LNCaP clone FGC (cell line): ENCODE measurements around the gene AATK.

ENCODE experiments used
- DNase-seq: peaks from one replicate; pipeline ENCODE4 v3.0.0-alpha.2; 2011; ENCODE audit warnings: low read depth
- H3K4me3 ChIP-seq: 2 replicates; pipeline ENCODE4 v1.5.1; 2011; ENCODE audit warnings: mild to moderate bottlenecking, low read depth, low read length, control low read depth
- TF ChIP-seq, protein P1 (sequence below): IDR thresholded peaks from 2 replicates; pipeline ENCODE4 v1.5.1; 2012; ENCODE audit warnings: mild to moderate bottlenecking; ENCODE audit not compliant: control insufficient read depth, insufficient read depth; ENCODE audit errors: extremely low read depth

AATK gene

DNA sequence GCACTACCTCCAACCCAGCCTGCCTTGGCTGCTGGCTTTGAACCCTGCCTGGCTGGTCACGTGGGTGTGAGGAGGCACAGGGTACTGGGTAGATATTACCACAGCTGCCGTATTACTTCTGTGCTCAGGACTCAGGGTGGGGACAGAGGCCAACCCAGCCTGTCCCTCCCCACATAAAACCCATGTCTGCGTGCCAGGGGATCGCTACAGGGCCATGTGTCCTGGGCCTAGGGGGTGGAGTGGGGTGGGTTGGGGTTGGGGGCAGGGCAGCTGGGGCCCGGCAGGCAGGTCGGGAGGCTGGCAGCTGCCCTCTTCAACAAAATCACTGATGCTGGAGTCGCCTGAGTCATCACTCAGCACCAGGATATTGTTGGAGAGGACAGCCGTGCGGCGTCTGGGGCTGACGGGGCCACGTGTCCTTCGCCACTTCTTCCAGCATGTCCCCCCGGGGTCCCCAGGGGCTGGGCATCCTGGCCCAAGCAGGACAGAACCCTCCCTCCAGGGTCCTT, 40.4 kb downstream of the AATK start:
- TF ChIP-seq, protein P1, sequence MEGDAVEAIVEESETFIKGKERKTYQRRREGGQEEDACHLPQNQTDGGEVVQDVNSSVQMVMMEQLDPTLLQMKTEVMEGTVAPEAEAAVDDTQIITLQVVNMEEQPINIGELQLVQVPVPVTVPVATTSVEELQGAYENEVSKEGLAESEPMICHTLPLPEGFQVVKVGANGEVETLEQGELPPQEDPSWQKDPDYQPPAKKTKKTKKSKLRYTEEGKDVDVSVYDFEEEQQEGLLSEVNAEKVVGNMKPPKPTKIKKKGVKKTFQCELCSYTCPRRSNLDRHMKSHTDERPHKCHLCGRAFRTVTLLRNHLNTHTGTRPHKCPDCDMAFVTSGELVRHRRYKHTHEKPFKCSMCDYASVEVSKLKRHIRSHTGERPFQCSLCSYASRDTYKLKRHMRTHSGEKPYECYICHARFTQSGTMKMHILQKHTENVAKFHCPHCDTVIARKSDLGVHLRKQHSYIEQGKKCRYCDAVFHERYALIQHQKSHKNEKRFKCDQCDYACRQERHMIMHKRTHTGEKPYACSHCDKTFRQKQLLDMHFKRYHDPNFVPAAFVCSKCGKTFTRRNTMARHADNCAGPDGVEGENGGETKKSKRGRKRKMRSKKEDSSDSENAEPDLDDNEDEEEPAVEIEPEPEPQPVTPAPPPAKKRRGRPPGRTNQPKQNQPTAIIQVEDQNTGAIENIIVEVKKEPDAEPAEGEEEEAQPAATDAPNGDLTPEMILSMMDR, result no peak
- H3K4me3 ChIP-seq, result no peak overlapping the region
- no peak for DNase-seq

- no peak overlapping the region for H3K4me3 ChIP-seq
- TF ChIP-seq, protein P1, result no peak
- no peak for DNase-seq
Measured at GRCh38 chr17:81124377-81124776, 41.6 kb downstream of the AATK start.

GRCh38 chr17:81123052-81124048, 42.7 kb downstream of the AATK start:
- DNase-seq, result no peak
- TF ChIP-seq, protein P1, result no peak
- H3K4me3 ChIP-seq, result no peak overlapping the region

DNA sequence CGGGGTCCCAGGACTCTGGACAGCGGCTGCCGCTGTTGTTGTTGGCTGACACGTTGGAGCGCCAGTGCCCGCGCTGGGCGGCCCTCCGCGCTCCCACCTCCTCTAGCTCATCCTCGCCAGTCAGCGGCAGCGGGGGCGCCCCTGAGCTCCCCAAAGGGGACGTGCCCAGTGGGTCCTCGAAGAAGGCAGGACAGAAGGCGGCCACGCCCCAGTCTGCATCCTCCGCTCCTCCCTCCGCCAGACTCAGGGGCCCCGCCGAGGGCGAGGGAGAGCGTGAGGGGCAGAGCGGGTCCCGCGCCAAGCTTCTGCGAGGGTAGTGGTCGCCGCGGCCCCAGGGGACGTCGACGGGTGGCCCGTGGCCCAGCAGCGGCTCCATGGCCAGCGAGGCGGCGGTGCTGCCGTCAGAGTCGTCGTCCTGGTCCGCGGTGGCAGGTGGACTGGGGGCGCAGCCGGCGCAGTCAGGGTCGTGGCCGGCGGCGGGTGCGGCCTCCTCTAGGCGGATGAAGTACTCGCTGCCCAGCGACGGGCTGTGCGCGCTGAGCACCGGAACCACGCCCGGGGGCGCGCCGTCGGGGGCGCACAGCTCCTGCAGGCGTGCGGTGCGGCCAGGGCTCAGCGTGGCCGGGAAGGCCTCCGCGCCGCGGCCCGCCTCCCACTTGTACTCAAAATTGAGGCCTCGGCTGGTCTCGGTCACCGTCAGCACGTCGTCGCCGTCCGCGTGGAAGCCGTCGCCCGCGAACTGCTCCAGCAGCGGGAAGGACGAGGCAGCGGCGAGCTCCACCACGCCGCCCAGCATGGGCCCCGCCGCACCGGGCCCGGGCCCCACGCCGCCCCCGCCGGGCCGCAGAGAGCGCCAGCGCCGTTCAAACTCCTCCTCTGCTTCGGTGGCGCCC, 43.9 kb downstream of the AATK start:
- TF ChIP-seq, protein P1, result no peak
- no peak for DNase-seq
- H3K4me3 ChIP-seq, result no peak overlapping the region

GRCh38 chr17:81120695-81121621, 45.1 kb downstream of the AATK start:
- no peak for DNase-seq
- TF ChIP-seq, protein P1, result no peak
- H3K4me3 ChIP-seq, result peak overlapping the region; percentile 68

- TF ChIP-seq, protein P1, result no peak
- H3K4me3 ChIP-seq, result peak overlapping the region; percentile 68
- DNase-seq, result peak; percentile 36
Measured at GRCh38 chr17:81120149-81120484, 45.9 kb downstream of the AATK start.
